GM20000 (cell line): ENCODE measurements around the gene XIRP1.

Experiments
- DNase-seq: peaks from one replicate; pipeline ENCODE4 v3.0.0; 2012; ENCODE audit warnings: low spot score
- TF ChIP-seq, protein P1 (sequence below): IDR thresholded peaks from 2 replicates; pipeline ENCODE4 v1.5.1; 2012; ENCODE audit warnings: mild to moderate bottlenecking, control low read depth; ENCODE audit errors: extremely low read depth, missing control alignments

XIRP1 gene

DNA sequence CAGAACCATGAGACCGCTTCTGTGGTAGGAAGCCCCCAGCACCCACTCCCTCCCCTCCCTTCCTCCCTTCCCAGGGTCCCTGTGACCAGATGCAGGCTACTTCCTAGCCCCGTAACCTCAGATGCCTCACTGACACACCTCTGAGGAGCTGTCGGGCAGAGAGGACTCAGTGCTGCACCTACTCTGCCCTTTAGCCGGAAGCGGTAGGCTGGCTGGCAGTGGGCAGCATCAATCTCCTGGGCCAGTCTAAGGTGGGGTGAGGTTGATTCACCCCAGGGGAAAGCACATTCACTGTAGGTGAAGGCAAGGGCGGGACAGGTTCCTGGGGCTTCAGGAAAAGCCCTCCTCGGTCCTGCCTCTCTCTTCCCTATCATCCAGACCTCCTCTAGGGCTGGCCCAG is 58.1 kb downstream of the XIRP1 start:
- TF ChIP-seq, protein P1, sequence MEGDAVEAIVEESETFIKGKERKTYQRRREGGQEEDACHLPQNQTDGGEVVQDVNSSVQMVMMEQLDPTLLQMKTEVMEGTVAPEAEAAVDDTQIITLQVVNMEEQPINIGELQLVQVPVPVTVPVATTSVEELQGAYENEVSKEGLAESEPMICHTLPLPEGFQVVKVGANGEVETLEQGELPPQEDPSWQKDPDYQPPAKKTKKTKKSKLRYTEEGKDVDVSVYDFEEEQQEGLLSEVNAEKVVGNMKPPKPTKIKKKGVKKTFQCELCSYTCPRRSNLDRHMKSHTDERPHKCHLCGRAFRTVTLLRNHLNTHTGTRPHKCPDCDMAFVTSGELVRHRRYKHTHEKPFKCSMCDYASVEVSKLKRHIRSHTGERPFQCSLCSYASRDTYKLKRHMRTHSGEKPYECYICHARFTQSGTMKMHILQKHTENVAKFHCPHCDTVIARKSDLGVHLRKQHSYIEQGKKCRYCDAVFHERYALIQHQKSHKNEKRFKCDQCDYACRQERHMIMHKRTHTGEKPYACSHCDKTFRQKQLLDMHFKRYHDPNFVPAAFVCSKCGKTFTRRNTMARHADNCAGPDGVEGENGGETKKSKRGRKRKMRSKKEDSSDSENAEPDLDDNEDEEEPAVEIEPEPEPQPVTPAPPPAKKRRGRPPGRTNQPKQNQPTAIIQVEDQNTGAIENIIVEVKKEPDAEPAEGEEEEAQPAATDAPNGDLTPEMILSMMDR: no peak

DNA sequence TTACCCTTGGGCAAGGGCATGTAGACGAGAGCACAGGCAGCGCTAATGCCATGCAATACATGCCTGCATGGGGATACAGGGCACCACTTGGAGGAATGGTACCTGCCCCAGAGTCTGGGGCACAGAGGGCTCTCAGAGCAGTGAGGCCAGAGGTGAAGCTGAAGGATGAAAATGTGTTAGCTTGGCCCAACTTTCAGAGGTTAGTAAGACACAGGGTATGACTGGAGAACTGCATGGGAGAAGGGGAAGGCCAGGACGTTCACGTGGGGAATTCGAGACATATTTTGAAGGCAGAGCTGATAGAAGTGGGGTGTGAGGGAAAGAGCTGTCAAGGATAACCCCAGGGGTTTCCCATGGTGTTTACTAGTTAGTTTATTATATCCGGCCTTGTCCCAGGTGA is 58.6 kb downstream of the XIRP1 start:
- TF ChIP-seq, protein P1: no peak
- no peak for DNase-seq

More for the DNA sequence above, 58.1 kb downstream of the XIRP1 start:
- no peak for DNase-seq
